Activated CD4-positive, CD25-positive, alpha-beta regulatory T cell treated with anti-CD3 and anti-CD28 coated beads, Interleukin-2, amount 50 U/mL, for 72 hours (primary cell): ENCODE data around the gene MRPL21.
"Not testable (repeated sequence)": the region's sequence is repeated elsewhere in the genome, so short reads cannot be mapped to it uniquely, and the experiment has no call there.

ENCODE experiments used
- DNase-seq: peaks from one replicate; pipeline ENCODE4 v3.0.0; 2021

Gene MRPL21

DNA sequence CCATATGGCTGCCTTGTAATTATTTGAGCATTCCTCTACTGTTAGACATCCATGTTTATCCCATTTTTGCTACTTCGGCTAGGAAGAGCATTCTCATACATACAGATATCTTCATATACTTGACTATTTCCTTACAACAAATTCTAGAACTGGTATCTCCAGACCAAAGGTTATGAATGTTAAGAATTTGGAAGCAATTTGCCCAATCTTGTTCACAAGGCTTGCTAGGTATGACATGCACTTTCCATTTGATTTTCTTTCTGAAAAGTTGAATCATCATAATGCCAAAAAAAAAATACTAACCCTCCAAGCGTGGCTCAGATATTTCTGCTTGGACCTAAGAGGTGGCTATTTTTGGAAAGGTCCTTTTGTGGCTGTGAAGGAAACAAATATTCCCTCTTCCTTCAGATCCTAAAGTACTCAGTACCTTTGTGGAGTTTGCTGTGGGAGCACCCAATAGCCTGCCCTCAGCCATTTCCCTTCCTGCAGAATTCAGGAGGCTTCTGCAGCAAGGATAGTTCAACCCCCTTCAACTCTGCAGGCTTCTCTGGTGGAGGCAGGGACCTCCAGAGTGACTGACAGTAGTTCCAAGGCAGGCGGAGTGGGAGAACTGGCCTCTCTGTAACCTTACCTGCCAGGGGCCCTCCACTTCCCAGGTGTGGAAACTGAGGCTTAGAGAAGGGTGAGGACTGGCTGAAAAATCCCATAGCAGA lies 39.9 kb downstream of the MRPL21 start:
- no peak for DNase-seq

DNA sequence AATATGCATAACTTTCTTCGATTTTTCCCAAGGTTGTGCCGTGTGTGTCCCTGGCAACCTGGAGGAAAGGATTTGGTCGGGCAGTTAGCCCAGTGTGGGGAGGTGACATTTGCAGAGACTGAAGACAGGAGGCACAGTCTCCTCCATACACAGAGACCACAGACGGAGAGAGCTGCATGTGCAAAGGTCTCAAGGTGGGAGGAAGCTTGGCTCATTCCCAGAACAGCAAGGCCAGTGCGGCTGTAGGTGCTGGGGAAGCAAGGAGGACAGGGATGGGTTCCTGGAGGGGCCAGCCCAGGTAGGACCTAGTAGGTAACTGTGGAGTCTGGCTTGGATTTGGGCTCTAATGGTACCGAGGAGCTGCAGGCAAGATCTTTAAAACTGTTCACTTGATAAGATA lies 41.2 kb downstream of the MRPL21 start:
- DNase-seq = no peak

DNA sequence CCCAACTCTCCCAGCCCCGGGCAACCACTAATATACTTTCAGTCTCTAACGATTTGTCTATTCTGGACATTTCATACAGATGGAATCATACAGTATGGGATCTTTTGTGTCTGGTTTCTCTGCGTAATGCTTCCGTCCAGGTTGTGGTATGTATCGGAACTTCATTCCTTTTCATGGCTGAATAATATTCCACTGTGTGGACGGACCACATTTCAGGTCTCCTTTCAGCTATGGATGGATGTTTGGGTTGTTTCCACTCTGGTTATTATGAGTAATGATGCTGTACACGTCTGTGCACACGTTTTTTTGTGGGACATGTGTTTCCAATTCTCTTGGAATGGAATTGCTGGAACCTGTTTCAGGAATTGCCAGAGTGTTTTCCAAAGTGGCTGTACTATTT lies 44.5 kb downstream of the MRPL21 start:
- no peak for DNase-seq

DNA sequence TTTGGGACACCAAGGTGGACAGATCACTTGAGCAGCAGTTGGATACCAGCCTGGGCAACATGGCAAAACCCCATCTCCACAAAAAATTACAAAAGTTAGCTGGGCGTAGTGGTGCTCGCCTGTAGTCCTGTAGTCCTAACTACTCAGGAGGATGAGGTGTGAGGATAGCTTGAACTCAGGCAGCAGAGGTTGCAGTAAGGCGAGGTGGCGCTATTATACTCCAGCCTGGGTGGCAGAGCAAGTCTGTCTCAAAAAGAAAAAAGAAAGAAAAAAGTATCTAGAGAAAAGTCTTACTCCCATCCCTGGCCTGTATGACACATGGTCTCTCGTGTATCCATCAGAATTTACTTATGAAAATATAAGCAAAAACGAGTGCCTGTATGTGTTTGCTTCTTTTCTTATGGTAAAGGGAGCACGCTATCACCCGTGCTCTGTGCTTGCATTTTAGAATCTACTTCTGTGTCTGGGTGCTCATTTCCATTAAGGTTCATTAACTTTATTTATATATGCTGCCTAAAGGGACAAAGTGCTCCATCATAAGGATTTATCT lies 46.5 kb downstream of the MRPL21 start:
- DNase-seq = no peak

DNA sequence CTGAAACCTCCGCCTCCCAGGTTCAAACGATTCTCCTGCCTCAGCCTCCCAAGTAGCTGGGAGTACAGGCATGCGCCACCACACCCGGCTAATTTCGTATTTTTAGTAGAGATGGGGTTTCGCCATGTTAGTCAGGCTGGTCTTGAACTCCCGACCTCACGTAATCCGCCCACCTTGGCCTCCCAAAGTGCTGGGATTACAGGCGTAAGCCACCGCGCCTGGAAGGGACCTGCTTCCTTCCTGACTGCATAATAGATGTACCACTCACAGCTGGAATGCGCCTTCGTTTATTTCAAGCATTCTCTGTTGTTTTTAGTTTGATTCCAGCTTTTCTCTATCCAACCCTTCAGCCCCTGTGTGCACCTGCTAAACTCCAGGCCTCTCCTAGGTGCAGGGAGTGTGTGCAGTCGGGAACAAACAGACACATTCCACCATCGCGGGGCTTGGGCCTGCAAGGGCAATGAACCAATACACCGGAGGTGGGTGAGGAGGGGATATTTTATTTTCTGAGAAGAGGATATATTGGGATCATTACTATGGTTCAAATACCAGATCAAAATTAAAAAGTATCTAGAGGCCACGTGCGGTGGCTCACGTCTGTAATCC lies 47.1 kb downstream of the MRPL21 start:
- DNase-seq = not testable (repeated sequence)

DNA sequence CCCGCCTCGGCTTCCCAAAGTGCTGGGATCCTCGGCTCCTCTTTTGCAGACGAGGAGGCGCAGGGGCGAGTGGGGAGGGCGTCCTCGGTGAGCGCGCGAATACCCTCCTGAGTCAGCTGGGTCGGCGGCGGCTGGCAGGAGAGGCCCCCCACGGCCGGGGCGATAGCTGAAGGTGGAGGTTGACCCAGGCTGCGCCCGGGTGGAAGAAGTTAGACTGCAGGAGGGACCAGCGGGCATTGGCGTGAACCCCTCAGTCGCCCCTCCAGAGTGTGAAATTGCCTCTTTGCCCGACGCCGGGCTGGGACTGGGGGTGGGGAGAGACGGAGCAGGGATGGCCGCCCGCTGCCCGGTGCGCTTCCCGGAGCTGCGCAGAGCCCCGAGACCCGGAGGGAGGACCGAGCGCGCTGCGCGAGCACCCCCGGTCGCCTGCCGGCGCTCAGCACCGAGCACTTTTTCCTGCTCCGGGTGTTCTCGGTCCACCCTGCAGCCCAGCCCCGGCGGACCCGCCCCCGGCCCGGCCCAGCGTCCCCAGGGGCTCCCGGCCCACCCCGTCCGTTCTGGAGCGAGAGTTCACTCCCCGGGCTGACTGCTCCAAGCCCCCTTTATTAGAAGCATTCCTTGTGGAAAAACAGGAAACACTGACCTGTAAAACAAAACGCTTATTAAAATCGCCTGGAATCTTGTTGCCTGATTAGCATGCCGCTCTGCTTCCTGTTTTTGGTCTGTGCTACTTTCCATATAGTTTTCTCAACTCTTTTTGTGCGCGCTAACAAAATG lies 48.2 kb downstream of the MRPL21 start:
- DNase-seq = no peak

DNA sequence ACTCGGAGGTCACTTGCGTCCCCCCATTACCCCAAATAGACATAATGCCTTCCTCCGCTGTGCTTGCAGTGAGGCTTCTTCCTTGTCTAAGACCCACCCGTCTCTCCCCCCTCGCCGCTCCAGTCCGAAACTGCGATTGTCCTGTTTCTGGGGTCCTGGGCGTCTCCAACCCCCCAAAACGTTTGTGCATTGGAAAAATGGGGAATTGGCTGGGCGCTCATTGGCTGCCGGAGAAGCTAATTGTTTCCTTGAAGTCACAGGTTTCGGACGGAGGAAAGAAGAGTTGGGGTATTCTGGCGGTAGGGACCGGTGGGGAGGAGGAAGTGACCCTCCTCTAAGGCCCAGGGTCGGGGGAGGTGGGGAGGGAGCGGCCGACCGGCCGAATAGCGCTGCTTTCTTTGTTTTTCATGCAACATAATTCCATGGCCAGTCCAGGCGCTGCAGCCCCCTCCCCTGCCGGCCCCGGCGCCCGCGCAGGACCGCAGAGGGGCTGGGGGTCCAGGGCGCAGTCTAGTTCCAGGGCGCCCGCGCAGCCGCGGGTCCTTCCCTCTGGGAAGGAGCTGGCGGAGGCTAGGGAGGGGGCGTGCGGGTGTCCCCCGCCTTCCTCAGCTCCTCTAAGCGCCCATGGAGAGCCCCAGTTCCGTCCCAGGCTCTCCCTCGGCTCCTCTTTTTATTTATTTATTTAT lies 49.2 kb downstream of the MRPL21 start:
- DNase-seq = no peak

DNA sequence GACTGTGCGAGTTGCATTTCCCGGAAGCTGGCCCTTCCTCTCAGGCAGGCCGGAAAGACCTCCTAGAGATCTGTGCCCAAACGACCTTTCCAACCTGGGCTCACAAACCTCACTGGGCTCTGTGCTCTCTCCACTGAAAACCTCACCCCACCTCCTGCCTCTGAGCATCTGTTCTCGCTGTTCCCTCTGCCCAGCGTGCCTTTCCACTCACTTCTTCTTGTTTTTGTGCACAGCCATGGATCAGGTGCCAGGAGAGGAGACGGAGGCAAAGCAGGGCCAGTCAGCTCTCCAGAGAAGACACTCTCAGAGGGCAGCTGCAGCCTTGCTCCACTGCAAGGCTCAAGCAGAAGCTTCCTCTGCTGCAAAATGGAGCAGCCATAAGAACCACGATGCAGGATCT lies 51.0 kb downstream of the MRPL21 start:
- DNase-seq = no peak

DNA sequence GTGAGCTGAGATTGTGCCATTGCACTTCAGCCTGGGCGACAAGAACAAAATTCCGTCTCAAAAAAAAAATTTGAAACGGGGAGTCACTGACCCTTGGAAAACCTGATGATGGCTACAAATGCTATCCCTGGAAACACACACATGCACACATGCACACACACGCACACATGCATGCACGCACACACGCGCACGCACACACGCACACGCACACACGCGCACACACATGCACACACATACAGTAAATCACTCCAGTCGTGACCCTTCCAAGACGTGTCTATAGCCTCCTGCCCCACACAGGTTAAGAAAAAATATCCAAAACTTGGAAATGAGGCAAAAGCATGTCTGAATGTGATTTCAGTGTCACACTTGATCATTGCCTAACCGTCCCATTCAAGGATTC lies 55.2 kb downstream of the MRPL21 start:
- no peak for DNase-seq

DNA sequence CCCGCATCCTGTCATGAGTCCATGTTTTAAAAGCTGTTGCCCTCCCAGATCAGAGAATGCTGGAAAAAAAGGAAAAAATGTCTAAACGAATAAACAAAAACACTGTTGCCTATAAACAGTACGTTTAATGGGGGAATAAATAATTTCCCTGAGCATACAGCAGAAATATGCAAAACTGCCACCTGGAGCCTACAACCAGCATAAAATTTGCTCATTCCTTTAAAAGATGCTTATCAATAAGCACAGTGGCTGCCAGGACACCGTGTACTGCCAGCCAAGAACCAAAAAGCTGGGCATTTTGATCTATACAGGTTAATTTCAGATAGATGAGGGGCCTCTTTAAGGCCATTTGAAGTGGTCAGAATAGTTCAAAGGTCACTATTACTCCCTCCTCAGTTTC lies 56.2 kb downstream of the MRPL21 start:
- DNase-seq = no peak

DNA sequence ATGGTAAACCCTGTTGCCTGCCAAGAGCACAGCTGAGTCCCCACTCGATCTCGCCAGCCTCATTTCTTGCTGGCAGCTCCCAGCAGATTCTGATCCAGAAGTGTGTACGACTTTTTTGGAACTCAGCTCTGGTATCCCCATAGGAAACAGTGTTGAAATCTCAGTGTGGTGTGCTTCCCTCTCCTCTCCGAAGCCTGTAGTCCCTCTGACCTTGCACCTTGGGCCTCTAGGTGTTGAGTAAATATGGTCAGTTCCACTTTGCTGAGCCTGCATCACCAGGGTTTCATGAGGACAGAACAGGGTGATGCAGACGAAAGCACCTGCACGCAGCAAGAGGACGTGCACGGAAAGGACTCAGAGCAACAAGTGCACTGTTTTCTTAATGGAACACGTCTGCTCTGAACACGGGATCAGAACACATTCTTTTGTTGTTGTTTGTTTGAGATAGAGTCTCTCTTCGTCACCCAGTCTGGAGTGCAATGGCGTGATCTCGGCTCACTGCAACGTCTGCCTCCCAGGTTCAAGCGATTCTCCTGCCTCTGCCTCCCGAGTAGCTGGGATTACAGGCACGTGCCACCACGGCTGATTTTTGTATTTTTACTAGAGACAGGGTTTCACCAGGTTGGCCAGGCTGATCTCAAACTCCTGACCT lies 58.2 kb downstream of the MRPL21 start:
- no peak for DNase-seq

DNA sequence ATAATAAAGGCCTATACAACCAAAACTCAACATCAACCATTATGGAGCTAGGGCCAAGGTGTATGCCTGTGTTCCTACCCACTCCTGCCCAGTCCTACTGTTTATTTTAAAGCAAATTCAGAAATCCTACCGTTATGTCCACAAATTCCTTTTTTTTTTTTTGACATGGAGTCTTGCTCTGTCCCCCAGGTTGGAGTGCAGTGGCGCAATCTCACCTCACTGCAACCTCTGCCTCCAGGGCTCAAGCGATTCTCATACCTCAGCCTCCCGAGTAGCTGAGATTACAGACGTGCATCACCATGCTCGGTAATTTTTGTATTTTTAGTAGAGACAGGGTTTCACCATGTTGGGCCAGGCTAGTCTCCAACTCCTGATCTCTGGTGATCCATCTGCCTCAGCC lies 58.8 kb downstream of the MRPL21 start:
- DNase-seq = no peak

DNA sequence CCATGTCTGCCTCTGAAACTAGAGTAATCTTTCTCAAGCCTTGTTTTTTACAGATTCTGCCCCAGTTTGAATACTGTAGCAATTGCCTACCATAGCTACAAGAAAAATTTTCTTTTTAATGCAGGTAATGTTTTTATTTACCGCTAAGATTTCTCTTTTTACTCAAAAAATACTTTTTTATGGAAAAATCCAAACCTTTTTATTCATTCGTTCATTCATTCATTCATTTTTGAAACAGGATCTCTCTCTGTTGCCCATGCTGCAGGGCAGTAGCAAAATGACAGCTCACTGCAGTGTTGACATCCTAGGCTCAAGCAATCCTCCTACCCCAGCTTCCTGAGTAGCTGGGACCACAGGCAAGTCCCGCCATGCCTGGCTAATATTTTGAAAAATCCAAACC lies 59.3 kb downstream of the MRPL21 start:
- no peak for DNase-seq

DNA sequence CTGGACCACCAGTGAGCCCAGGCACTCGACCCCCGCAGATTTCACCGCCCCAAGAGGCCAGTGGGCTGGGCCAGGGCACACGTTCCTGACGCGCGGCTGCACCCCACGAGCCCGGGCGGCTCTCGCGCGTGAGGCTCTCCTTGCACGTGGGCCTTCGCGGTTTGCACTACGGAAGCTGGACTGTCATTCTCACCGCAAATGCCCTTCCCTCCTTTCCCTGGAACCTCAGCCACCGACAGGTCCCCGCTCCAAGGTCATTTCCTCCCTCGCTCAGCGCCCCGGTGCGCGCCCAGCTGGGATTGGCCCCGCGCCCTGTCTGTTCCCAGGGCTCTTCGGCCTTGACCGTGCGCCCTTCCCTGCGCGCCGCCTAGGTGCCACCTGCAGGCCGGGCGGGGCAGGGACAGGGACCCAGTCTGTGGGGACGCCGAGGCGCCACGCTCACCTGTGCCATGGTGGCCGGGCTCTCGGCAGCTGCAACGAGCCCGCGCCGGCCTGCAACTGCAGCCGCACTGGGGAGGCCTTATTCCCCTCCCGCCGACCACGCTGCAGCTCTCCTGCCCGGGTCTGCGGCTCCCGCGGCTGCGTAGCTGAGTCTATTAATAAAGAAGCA lies 59.8 kb downstream of the MRPL21 start:
- DNase-seq = peak; percentile 75

DNA sequence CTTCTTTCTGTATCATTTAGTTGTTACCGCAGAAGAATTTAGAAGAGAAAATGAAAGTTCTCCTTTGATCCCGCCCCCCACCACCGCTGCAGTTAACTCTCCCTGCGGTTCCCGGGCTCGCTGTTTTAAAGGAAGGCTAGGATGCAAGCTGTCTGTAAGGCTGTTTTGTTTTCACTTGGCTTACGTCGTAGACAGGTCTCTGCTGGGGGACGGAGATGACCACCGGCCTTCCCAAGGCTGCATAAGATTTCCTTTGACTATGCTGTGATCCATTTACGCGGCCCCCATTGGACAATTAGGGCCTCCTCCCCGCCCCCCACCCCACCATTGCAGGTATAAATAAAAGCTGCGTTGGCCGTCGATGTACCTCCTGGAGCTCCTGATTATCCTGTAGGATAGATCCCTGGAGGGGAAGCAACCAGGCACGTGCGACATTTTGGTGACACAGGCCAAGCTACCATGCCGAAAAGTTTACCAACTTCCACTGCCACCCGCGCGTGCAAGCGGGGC lies 60.5 kb downstream of the MRPL21 start:
- DNase-seq = no peak

DNA sequence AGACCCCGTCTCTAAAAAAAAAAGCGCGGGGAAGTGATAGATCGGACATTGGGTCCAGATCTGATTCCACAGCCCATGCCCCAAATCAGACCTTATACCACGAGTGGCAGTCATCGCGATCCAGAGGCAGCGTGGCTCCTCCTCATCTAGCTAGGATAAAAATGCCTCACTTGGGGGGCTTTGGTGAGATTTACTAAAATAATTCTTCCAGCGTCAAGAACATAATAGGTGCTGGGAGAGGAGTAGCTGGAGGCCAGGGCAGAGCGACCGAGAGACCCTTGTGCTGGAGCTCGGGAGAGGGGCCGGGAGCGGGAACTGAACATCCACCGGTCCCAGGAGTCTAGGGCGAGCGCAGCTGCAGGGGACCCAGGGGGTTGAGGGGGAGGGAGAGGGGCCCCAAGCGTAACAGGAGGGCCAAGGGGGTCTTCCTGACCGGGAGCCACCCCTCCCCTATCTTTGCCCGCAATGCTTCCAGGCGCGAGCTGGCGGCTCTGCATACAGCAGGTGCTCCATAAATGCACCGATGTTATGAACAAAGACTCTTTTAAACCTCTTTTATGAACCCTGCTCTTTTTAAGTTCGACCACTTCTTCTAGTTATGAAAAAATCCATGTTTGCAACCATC lies 61.1 kb downstream of the MRPL21 start:
- DNase-seq = no peak

DNA sequence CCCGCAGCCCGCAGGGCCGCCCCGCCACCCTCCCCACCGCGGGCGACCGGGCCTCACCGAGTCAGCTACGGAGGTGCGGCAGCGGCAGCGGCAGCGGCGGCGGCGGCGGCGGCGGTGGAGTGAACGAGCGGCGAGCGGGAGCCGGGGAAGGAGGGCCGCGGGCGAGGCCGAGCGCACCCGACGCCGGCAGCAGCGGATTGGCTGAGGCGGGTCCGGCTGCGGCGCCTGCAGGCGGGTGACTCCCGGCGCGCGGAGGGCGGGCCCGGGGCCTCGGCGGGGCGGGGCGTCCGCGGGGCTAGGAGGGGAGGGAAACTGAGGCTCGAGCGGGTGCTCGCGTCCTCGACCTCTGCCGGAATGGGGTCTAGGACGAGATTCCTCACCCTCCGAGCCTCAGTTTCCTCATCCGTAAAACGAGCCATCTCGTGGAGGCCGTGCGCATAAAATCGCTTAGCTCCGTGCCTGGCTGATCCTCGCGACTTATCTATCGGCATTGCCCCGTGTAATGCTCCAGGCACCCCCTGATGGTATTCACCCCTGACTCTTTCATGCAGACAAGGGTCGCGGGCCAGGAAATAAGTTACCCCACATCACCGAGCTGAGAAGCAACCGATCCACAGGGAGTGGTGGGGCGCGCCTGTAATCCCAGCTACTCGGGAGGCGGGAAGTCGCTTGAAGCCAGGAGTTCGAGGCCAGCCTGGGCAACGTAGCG lies 61.8 kb downstream of the MRPL21 start, which contains the start of gene CPT1A:
CPT1A (minus strand) TSS at position 199 of the 709 bp plus-strand sequence. CDS start 26,442 bp downstream, outside the sequence.
- DNase-seq = peak; percentile 77
